Activated CD4-positive, alpha-beta T cell treated with anti-CD3 and anti-CD28 coated beads, Interleukin-2, amount 10 ng/mL, durations not matched to agents 24 days and 14 days (primary cell): Measurements from ENCODE around the gene ATP2A3. TPM values are rescaled to one million over a fixed set of nuclear protein-coding genes. Genes with fewer than 3 reads are reported as not detected.
A peak's percentile ranks its signal among the peaks of the same experiment; 100 is the strongest.

Experiments
- DNase-seq: peaks from one replicate; pipeline ENCODE4 v3.0.0; 2022
- H3K27ac Mint-ChIP-seq: one replicate; pipeline ENCODE4 v1.8.0; 2022; ENCODE audit warnings: mild to moderate bottlenecking, mixed read lengths
- H3K27me3 Mint-ChIP-seq: one replicate; pipeline ENCODE4 v1.8.0; 2022; ENCODE audit warnings: mixed read lengths
- H3K36me3 Mint-ChIP-seq: one replicate; pipeline ENCODE4 v1.8.0; 2022; ENCODE audit warnings: low read depth, mild to moderate bottlenecking, mixed read lengths
- H3K4me1 Mint-ChIP-seq: one replicate; pipeline ENCODE4 v1.8.0; 2021; ENCODE audit warnings: mixed read lengths
- H3K4me3 Mint-ChIP-seq: one replicate; pipeline ENCODE4 v1.8.0; 2022; ENCODE audit warnings: mild to moderate bottlenecking, moderate library complexity, mixed read lengths
- H3K9me3 Mint-ChIP-seq: one replicate; pipeline ENCODE4 v1.8.0; 2021; ENCODE audit warnings: mixed read lengths
- intact Hi-C: fragments of 100-400 bp; cut with micrococcal nuclease; formaldehyde crosslinking; loops from one replicate; pipeline ENCODE4 v1.15.1; 2023
- total RNA-seq: library from RNA; stranded (reverse); gene quantifications from 2 replicates; pipeline ENCODE4 v1.2.3, GENCODE V29; 2022

Gene ATP2A3
- total RNA-seq, 1 donor from 2014 or later = 110 TPM

GRCh38 chr17:3905017-3905520 lies 59.2 kb downstream of the ATP2A3 start:
- no peaks in the 10 kb centered on the region for H3K9me3 Mint-ChIP-seq
- intact Hi-C loops = no loop called here

GRCh38 chr17:3904501-3904900 lies 59.7 kb downstream of the ATP2A3 start:
- Mint-ChIP-seq H3K4me1 (no peaks in the 10 kb centered on the region), H3K36me3 (no peaks in the 10 kb centered on the region), H3K27ac (no peak overlapping the region)

More at GRCh38 chr17:3905017-3905520, 59.2 kb downstream of the ATP2A3 start:
- Mint-ChIP-seq H3K27ac (no peak overlapping the region), H3K4me3 (no peak overlapping the region), H3K36me3 (no peaks in the 10 kb centered on the region), H3K27me3 (peaks cover 3% of the 10 kb centered on the region), H3K4me1 (no peaks in the 10 kb centered on the region)
- DNase-seq = no peak

GRCh38 chr17:3903881-3904290 lies 60.4 kb downstream of the ATP2A3 start:
- DNase-seq = no peak
- intact Hi-C loops = no loop called here
- H3K9me3 Mint-ChIP-seq = no peaks in the 10 kb centered on the region
- H3K4me3 Mint-ChIP-seq = no peak overlapping the region
- no peaks in the 10 kb centered on the region for H3K36me3 Mint-ChIP-seq
- no peaks in the 10 kb centered on the region for H3K4me1 Mint-ChIP-seq
- peaks cover 3% of the 10 kb centered on the region for H3K27me3 Mint-ChIP-seq
- H3K27ac Mint-ChIP-seq = no peak overlapping the region

More at GRCh38 chr17:3904501-3904900, 59.7 kb downstream of the ATP2A3 start:
- no peak for DNase-seq
- H3K9me3 Mint-ChIP-seq = no peaks in the 10 kb centered on the region
- H3K27me3 Mint-ChIP-seq = peaks cover 3% of the 10 kb centered on the region
- no peak overlapping the region for H3K4me3 Mint-ChIP-seq
- intact Hi-C loops = no loop called here

- Mint-ChIP-seq H3K4me1 (no peaks in the 10 kb centered on the region), H3K27ac (no peak overlapping the region), H3K36me3 (no peaks in the 10 kb centered on the region), H3K9me3 (no peaks in the 10 kb centered on the region), H3K27me3 (peaks cover 4% of the 10 kb centered on the region), H3K4me3 (no peak overlapping the region)
- DNase-seq = no peak
- intact Hi-C loops = no loop called here
Measured at GRCh38 chr17:3903051-3903825, 61.0 kb downstream of the ATP2A3 start.

GRCh38 chr17:3900646-3901045 lies 63.6 kb downstream of the ATP2A3 start:
- H3K9me3 Mint-ChIP-seq = no peaks in the 10 kb centered on the region
- no peak for DNase-seq
- H3K27me3 Mint-ChIP-seq = peaks cover 5% of the 10 kb centered on the region
- no peak overlapping the region for H3K4me3 Mint-ChIP-seq
- intact Hi-C loops = no loop called here
- H3K27ac Mint-ChIP-seq = no peak overlapping the region
- no peaks in the 10 kb centered on the region for H3K4me1 Mint-ChIP-seq
- no peaks in the 10 kb centered on the region for H3K36me3 Mint-ChIP-seq

- Mint-ChIP-seq H3K4me3 (no peak overlapping the region), H3K4me1 (peaks cover 9% of the 10 kb centered on the region), H3K36me3 (no peaks in the 10 kb centered on the region), H3K27ac (no peak overlapping the region), H3K27me3 (peaks cover 5% of the 10 kb centered on the region), H3K9me3 (no peaks in the 10 kb centered on the region)
- DNase-seq = no peak
- intact Hi-C loops = no loop called here
Measured at GRCh38 chr17:3897731-3898130, 66.5 kb downstream of the ATP2A3 start.

- H3K36me3 Mint-ChIP-seq = peaks cover 3% of the 10 kb centered on the region
- intact Hi-C loops = no loop called here
- H3K4me3 Mint-ChIP-seq = no peak overlapping the region
- no peak for DNase-seq
- peaks cover 7% of the 10 kb centered on the region for H3K27me3 Mint-ChIP-seq
- peaks cover 12% of the 10 kb centered on the region for H3K4me1 Mint-ChIP-seq
- no peaks in the 10 kb centered on the region for H3K9me3 Mint-ChIP-seq
- H3K27ac Mint-ChIP-seq = no peak overlapping the region
Measured at GRCh38 chr17:3896968-3897235, 67.3 kb downstream of the ATP2A3 start.

GRCh38 chr17:3896108-3896967 lies 67.9 kb downstream of the ATP2A3 start:
- Mint-ChIP-seq H3K27me3 (peaks cover 10% of the 10 kb centered on the region), H3K27ac (no peak overlapping the region), H3K4me1 (peaks cover 17% of the 10 kb centered on the region), H3K4me3 (no peak overlapping the region), H3K9me3 (no peaks in the 10 kb centered on the region), H3K36me3 (peaks cover 3% of the 10 kb centered on the region)
- intact Hi-C loops = no loop called here
- no peak for DNase-seq

- peaks cover 3% of the 10 kb centered on the region for H3K36me3 Mint-ChIP-seq
- intact Hi-C loops = no loop called here
- no peak for DNase-seq
- H3K27ac Mint-ChIP-seq = no peak overlapping the region
- H3K9me3 Mint-ChIP-seq = no peaks in the 10 kb centered on the region
- H3K4me1 Mint-ChIP-seq = peaks cover 22% of the 10 kb centered on the region
- no peak overlapping the region for H3K4me3 Mint-ChIP-seq
- H3K27me3 Mint-ChIP-seq = peaks cover 10% of the 10 kb centered on the region
Measured at GRCh38 chr17:3895354-3895753, 68.9 kb downstream of the ATP2A3 start.

- DNase-seq = no peak
- peaks cover 3% of the 10 kb centered on the region for H3K36me3 Mint-ChIP-seq
- no peak overlapping the region for H3K27ac Mint-ChIP-seq
- intact Hi-C loops = no loop called here
- H3K4me1 Mint-ChIP-seq = peaks cover 24% of the 10 kb centered on the region
- H3K9me3 Mint-ChIP-seq = no peaks in the 10 kb centered on the region
- H3K4me3 Mint-ChIP-seq = no peak overlapping the region
- H3K27me3 Mint-ChIP-seq = peaks cover 10% of the 10 kb centered on the region
Measured at GRCh38 chr17:3894911-3895343, 69.3 kb downstream of the ATP2A3 start.

- Mint-ChIP-seq H3K4me1 (peaks cover 24% of the 10 kb centered on the region), H3K27ac (peak overlapping the region; percentile 84), H3K4me3 (peak overlapping the region; percentile 86), H3K27me3 (peaks cover 10% of the 10 kb centered on the region), H3K36me3 (peaks cover 3% of the 10 kb centered on the region), H3K9me3 (no peaks in the 10 kb centered on the region)
- DNase-seq = no peak
- intact Hi-C loops = no loop called here
Measured at GRCh38 chr17:3894188-3894587, 70.0 kb downstream of the ATP2A3 start.

- peaks cover 10% of the 10 kb centered on the region for H3K27me3 Mint-ChIP-seq
- DNase-seq = no peak
- H3K36me3 Mint-ChIP-seq = peaks cover 3% of the 10 kb centered on the region
- peak overlapping the region; percentile 86 for H3K4me3 Mint-ChIP-seq
- H3K9me3 Mint-ChIP-seq = no peaks in the 10 kb centered on the region
- H3K27ac Mint-ChIP-seq = peak overlapping the region; percentile 84
- intact Hi-C loops = loop anchor here (1.0 to 2.0 kb wide), 3 partner anchors 17 to 250 kb away; partner anchors contain the start of genes ATP2A3, CYB5D2 and ZZEF1
- H3K4me1 Mint-ChIP-seq = peaks cover 24% of the 10 kb centered on the region
Measured at GRCh38 chr17:3893720-3894116, 70.5 kb downstream of the ATP2A3 start.

GRCh38 chr17:3893003-3893719 lies 71.1 kb downstream of the ATP2A3 start, which contains the start of gene CAMKK1:
Gene CAMKK1 (minus strand): TSS chr17:3893053. CDS start chr17:3885687, 7,366 bp downstream.
- Mint-ChIP-seq H3K4me1 (peaks cover 24% of the 10 kb centered on the region), H3K27me3 (peaks cover 7% of the 10 kb centered on the region), H3K9me3 (no peaks in the 10 kb centered on the region), H3K4me3 (peak within 1 kb of the TSS; percentile 86), H3K36me3 (peaks cover 3% of the 10 kb centered on the region), H3K27ac (peak within 1 kb of the TSS; percentile 84)
- DNase-seq = peak; percentile 98
- intact Hi-C loops = loop anchor here (1.0 to 2.0 kb wide), 3 partner anchors 18 to 250 kb away; partner anchors contain the start of genes ATP2A3, CYB5D2 and ZZEF1
